GM18508 (cell line): ENCODE results near the gene CDCA4.
"Not testable (repeated sequence)": the region's sequence is repeated elsewhere in the genome, so short reads cannot be mapped to it uniquely, and the experiment has no call there.

Experiments used
- ATAC-seq: cut with Tn5 transposase; IDR thresholded peaks from one replicate; pipeline ENCODE4 v1.9.1; 2021; ENCODE audit warnings: moderate number of reproducible peaks; ENCODE audit not compliant: insufficient read depth, unreplicated experiment

CDCA4 gene

GRCh38 chr14:105039458-105040205 is 18.7 kb upstream of the CDCA4 start:
- no peak for ATAC-seq

- not testable (repeated sequence) for ATAC-seq
Measured at GRCh38 chr14:105035616-105036015, 14.7 kb upstream of the CDCA4 start.

- ATAC-seq = no peak
Measured at GRCh38 chr14:105034315-105035039, 13.6 kb upstream of the CDCA4 start.

GRCh38 chr14:105033412-105033900 is 12.6 kb upstream of the CDCA4 start:
- not testable (repeated sequence) for ATAC-seq

- not testable (repeated sequence) for ATAC-seq
Measured at GRCh38 chr14:105032451-105032901, 11.6 kb upstream of the CDCA4 start.

GRCh38 chr14:105030836-105031396 is 10.0 kb upstream of the CDCA4 start:
- ATAC-seq = no peak

- no peak for ATAC-seq
Measured at GRCh38 chr14:105030194-105030593, 9.3 kb upstream of the CDCA4 start.

- no peak for ATAC-seq
Measured at GRCh38 chr14:105029402-105029801, 8.5 kb upstream of the CDCA4 start.

GRCh38 chr14:105028251-105028927 is 7.5 kb upstream of the CDCA4 start:
- no peak for ATAC-seq

- ATAC-seq = not testable (repeated sequence)
Measured at GRCh38 chr14:105027718-105028117, 6.8 kb upstream of the CDCA4 start.

- ATAC-seq = no peak
Measured at GRCh38 chr14:105026802-105027563, 6.1 kb upstream of the CDCA4 start.

GRCh38 chr14:105026033-105026785 is 5.3 kb upstream of the CDCA4 start:
- ATAC-seq = no peak

GRCh38 chr14:105025429-105025828 is 4.5 kb upstream of the CDCA4 start:
- no peak for ATAC-seq

- no peak for ATAC-seq
Measured at GRCh38 chr14:105023791-105024480, 3.1 kb upstream of the CDCA4 start.

- no peak for ATAC-seq
Measured at GRCh38 chr14:105023144-105023543, 2.3 kb upstream of the CDCA4 start.

- ATAC-seq = no peak
Measured at GRCh38 chr14:105022276-105022670, 1.4 kb upstream of the CDCA4 start.

GRCh38 chr14:105021656-105022275 is 883 bp upstream of the CDCA4 start:
- ATAC-seq = no peak
